Measurements from ENCODE around the gene ITGA2.

DNA sequence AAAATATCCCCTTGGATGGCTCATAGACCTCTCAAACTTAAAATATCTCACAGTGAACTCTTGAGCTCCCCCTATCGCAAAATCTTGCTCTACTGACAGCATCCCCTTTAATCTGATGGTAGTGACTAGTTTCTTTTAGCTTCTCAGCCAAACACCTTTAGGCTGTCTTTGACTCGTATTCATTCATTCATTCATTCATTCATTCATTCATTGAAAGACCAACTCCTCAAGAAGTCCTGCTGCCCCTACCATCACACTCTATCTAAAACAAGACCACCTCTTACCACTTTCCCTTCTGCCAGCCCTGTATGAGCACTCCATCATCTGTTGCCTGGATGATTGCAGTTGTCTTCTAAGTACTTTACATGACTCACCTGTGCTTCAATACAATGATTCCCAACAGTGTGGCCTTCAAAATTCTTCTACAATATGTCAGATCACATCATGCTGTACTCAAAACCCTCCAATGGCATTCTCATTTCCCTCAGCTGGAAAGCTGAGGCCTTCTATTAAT is 46.8 kb downstream of the ITGA2 start:
- TF ChIP-seq, protein P1, sequence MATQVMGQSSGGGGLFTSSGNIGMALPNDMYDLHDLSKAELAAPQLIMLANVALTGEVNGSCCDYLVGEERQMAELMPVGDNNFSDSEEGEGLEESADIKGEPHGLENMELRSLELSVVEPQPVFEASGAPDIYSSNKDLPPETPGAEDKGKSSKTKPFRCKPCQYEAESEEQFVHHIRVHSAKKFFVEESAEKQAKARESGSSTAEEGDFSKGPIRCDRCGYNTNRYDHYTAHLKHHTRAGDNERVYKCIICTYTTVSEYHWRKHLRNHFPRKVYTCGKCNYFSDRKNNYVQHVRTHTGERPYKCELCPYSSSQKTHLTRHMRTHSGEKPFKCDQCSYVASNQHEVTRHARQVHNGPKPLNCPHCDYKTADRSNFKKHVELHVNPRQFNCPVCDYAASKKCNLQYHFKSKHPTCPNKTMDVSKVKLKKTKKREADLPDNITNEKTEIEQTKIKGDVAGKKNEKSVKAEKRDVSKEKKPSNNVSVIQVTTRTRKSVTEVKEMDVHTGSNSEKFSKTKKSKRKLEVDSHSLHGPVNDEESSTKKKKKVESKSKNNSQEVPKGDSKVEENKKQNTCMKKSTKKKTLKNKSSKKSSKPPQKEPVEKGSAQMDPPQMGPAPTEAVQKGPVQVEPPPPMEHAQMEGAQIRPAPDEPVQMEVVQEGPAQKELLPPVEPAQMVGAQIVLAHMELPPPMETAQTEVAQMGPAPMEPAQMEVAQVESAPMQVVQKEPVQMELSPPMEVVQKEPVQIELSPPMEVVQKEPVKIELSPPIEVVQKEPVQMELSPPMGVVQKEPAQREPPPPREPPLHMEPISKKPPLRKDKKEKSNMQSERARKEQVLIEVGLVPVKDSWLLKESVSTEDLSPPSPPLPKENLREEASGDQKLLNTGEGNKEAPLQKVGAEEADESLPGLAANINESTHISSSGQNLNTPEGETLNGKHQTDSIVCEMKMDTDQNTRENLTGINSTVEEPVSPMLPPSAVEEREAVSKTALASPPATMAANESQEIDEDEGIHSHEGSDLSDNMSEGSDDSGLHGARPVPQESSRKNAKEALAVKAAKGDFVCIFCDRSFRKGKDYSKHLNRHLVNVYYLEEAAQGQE (IDR thresholded peaks at IDR 0.05; ENCODE audit: insufficient read depth in 1 of 2, low read depth in 2 of 2, low read length in 2 of 2), result no peak
- TF ChIP-seq POLR2AphosphoS5 (IDR thresholded peaks at IDR 0.05; ENCODE audit: low read depth, low read length) (no peak), SIN3A (IDR thresholded peaks at IDR 0.05; ENCODE audit: borderline replicate concordance, insufficient read depth, low read length) (no peak), TAF1 (IDR thresholded peaks at IDR 0.05; ENCODE audit: borderline replicate concordance, insufficient read depth, low read length) (no peak), FOXP2 (optimal IDR thresholded peaks at IDR 0.05; ENCODE audit: borderline replicate concordance, extremely low read depth, extremely low read length, insufficient read depth) (no peak)

All from PFSK-1 (cell line).